Body of pancreas (tissue), 4 donors: ENCODE data around the gene STX8.

Source experiments
- POLR2A ChIP-seq, 3 donors: fragments of 450-650 bp; IDR thresholded peaks; one replicate each; pipeline ENCODE4 v1.6.1; 2016; ENCODE audit warnings: antibody characterized with exemption in 3 of 3, mild to moderate bottlenecking in 2 of 3
- TF ChIP-seq, protein P1 (sequence below), 7 experiments: fragments of 450-650 bp in 4 of 7; fragments of 200-600 bp in 3 of 7; sonication (generic) in 3 of 7; IDR thresholded peaks; one replicate each; pipeline ENCODE4 v1.5.1; 2016 to 2019; ENCODE audit warnings: antibody characterized with exemption in 7 of 7

DNA sequence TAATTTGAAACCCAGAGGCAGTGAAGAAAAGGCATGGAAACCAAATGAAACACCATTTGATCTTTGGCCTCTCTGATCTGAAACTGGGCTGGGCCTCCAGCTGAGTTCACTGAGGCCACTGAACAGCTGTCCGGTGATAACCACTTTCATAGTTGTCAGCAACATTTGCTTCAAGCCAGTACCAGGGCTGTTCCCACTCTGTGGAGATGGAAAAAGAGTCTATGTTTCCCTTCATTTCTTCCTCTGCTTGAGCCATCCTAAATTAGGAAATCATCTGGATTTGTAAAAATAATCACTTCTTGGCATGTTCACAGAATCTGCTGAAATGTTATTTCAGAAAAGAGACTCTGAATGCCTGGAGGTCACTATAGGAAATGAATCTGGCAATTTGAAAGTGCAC is 119.3 kb downstream of the STX8 start:
- TF ChIP-seq, protein P1, sequence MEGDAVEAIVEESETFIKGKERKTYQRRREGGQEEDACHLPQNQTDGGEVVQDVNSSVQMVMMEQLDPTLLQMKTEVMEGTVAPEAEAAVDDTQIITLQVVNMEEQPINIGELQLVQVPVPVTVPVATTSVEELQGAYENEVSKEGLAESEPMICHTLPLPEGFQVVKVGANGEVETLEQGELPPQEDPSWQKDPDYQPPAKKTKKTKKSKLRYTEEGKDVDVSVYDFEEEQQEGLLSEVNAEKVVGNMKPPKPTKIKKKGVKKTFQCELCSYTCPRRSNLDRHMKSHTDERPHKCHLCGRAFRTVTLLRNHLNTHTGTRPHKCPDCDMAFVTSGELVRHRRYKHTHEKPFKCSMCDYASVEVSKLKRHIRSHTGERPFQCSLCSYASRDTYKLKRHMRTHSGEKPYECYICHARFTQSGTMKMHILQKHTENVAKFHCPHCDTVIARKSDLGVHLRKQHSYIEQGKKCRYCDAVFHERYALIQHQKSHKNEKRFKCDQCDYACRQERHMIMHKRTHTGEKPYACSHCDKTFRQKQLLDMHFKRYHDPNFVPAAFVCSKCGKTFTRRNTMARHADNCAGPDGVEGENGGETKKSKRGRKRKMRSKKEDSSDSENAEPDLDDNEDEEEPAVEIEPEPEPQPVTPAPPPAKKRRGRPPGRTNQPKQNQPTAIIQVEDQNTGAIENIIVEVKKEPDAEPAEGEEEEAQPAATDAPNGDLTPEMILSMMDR (IDR thresholded peaks at IDR 0.05): no peak
- TF ChIP-seq POLR2A (IDR thresholded peaks at IDR 0.05): no peak
